M059J (cell line): ENCODE data around the gene ZNF474. TPM values are rescaled to one million over a fixed set of nuclear protein-coding genes. Genes with fewer than 3 reads are reported as not detected.

Source experiments
- DNase-seq: peaks from one replicate; pipeline ENCODE4 v3.0.0-alpha.2; 2012; ENCODE audit warnings: low read depth
- total RNA-seq: library from RNA; depleted of rRNA; stranded (reverse); fragments of >200 nt; shearing (Covaris generic); gene quantifications from 2 replicates; pipeline ENCODE4 v1.2.3, GENCODE V29; 2014

Gene ZNF474
- total RNA-seq, 1 experiment from 2014 or later = not detected

DNA sequence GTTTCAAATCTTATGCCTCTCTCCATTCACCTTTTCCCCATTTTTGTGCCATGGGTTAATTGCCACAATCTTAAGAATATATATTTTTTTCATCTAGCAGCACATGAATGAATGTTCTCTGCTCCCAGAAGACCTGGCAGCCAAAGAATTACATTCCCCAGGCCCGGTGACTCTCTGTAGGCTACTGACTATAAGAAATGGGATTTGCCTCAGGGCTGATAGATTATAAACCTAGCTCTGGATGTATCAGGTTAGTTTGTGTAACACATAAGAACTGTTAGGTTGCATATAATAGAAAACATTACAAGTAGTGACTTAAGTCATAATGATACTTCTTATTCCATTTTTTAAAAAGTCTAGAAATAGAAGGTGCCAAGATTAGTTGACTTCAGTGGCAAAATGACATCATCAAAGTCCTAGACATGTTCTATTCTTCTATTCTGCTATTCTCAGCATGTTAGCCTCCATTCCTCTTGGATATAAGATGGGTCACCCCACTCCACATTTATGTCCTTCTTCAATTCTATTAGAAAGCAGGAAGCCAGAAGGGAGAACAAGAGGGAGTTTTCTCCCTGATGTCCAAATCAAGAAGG, 10.9 kb upstream of the ZNF474 start:
- DNase-seq = no peak

DNA sequence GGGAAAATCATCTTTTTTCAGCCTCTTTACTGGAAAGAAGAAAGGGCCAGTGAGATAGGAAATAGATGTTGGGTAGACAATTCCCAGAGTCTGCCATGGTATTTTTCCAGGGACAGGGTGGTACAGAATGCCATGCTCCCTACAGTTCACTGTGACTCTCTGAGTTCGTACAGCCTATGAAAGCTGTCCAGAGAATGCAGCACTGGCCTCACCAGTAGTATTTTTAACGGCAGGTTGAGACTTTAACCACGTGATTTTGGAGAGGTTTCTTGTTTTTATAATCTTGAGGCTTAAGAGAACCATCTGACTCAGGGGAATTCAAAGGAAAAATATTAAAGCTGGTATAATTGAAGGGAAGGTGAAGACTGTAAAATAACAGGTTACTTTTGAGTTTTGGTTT, 10.1 kb upstream of the ZNF474 start:
- DNase-seq = no peak

GRCh38 chr5:122120493-122120892, 8.9 kb upstream of the ZNF474 start:
- DNase-seq = no peak

- peak; percentile 79 for DNase-seq
Observed at GRCh38 chr5:122120957-122121356, 8.4 kb upstream of the ZNF474 start.

- peak; percentile 53 for DNase-seq
Observed at GRCh38 chr5:122121479-122122465, 7.6 kb upstream of the ZNF474 start.

DNA sequence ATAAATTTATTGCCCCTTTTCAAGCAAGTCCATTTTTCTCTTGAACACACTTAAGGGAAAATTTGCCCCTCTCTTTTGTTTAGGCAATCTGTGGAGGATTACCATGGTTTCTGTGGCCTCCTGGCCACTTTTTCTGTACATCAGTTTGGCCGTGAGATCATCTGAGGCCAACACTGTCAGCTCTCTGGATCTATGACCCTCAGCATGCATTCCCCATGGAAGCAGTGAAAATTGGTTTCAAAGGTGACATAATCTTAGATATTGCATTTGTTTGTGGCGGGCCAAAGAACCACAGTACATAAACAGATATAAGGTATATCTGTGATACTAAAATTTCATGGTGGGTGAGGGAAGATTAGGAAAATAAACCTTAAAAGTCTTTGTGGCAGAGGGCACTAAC, 4.6 kb upstream of the ZNF474 start:
- DNase-seq = no peak

DNA sequence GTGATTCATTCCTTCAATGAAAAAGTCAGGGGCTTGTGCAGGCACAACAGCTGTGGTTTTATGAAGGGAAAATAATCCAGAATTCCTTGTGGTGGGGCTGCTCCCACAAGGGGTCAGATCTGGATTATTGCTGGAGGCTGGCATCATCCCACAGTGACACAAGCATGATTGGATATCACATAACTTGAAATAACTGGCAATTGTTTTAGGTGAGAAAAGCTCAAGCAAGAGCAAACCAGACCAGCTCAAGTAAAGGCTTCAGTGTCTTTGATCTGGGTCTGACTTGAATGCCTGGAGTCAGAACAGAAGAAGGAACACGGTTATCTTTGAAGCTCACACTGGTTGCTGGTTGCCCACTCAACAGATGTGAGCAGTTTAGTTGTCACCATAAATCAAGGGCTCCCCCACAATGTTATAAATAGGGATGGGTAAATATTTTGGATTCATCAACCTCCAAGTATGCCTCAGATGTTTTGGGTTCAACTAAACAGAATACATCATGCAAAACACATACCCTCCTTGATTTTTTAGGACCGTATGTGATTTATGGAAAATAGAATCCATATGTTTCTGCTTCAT, 3.1 kb upstream of the ZNF474 start:
- peak; percentile 84 for DNase-seq

DNA sequence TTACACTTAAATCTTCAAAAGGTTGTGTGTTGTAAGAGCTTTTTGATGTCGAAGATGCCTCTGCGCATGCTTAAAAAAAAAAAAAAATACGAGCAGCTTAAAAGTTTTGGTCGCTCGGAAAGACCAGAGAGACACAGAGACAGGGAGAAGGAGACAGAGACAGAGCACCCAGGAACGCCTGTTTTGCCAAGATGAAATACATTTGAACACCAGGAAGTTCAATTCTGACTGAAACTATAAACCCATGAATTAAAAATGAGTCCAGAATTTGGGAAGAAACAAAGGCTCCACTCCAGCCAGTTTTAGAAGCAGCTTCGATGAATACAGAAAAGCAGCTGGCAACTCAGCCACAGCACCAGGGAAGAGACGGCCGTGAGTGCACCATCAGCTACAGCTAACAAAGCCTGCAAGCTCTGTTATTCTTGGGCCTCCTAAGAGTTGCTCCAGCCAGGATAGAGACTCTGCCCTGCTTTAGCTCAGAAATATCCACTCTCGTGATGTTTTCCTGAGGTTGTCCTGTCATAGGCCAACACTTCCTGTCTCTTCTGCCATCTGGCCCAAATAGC, 2.5 kb upstream of the ZNF474 start:
- no peak for DNase-seq

DNA sequence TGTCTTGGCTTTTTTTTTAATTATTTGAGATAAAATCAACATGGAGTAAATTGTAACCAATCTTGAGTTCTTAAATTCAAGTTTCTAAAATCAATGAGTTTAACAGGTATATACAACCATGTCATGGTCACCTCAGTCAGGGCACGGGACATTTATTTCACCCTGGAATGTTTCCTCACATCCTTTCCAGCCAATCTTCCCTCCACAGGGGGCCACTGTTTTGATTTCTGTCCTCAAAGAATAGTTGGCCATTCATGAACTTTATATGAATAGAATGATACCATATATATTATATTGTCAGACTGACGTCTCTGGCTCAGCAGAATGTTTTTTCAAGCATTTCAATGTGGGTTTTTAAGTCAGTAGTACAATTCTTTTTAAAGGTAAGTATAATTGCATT, 806 bp downstream of the ZNF474 start:
- no peak for DNase-seq

- DNase-seq = no peak
Observed at GRCh38 chr5:122137702-122138101, 8.4 kb downstream of the ZNF474 start.

DNA sequence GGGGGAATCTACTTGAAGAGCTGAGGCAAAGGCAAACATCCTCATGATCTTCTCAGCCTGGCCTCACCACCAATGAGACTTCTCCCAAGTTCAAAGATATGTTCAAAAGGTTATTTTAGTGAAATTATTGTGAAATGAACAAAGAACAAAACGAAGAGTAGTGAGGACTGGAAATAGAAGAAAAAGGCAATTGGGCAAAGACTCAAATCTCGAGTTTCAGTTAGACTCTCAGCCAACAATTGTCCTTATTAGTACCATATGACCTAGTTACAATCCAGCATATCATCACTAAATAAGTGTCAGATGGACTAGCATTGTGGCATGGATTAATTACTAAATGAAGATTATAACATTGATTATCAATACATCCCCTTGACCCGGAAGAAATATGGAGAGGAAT, 9.0 kb downstream of the ZNF474 start:
- no peak for DNase-seq

GRCh38 chr5:122140900-122141299, 11.6 kb downstream of the ZNF474 start:
- DNase-seq = no peak

DNA sequence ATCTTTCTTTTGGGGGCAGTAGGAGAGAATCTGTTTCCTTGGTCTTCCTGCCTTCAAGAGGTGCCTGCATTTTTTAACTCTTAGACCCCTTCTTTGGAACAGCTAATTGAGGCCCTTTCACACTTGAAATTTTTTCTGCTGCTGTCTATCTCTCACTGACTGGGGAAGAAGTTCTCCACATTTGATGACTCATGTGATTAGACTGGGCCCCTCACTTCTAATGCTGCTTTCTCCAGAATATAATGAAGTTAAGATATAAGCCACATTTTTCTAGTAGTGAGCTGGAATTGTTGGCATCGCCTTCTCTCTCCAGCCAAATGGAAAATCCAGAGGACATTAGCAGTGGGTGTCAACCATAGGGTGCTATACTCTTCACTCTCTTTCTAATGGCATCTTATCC, 12.4 kb downstream of the ZNF474 start:
- DNase-seq = peak; percentile 63

DNA sequence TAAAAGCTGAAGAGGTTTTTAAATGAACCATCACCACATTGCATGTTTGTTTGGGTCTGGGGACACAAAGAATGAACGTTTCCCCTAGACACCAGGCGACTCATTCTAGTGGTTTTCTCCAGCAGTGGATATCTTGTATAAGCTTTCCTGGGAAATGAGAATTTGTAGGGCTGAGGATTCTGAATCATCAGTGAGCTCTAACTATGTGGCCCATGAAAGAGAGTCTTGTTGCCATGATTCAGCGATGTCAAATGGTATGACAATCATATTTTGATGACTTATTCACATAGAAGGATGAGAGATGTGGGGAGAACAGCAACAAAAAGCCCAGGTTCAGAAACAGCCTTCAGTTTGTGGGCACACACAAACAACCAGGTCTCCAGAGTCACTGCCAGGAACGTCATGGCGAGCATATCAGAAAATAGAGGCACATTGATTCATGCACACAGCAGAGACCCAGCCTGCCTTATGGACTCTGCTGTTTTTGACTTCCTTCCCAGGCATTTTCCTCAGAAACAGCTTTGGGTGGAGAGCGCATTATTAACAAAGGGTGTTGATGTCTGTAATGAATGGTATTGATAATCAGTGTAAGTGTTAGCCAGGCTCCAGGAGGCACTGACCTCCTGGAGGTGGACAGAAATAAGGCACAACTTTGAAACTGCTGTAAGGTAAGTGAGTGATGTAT, 13.3 kb downstream of the ZNF474 start:
- peak; percentile 98 for DNase-seq

- DNase-seq = no peak
Observed at GRCh38 chr5:122144236-122144635, 14.9 kb downstream of the ZNF474 start.

DNA sequence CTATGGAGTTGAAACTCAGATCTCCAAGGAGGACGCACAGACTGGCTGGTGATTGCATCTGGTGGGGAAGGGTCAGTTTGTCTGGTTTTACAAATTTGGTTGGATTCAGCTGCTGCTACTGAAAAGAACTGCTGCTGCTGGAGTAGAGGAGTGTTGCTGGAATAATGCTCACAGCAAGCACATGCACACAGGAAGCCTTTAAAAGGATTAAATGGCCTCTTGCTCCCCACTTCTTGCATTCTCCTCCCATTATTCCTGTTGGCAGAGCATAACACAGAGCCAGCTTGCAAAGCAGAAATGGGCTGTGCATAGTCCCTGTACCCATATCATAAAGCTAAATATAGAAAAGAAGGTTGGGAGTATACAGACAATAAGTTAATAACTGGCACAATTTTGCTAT, 16.6 kb downstream of the ZNF474 start:
- no peak for DNase-seq

DNA sequence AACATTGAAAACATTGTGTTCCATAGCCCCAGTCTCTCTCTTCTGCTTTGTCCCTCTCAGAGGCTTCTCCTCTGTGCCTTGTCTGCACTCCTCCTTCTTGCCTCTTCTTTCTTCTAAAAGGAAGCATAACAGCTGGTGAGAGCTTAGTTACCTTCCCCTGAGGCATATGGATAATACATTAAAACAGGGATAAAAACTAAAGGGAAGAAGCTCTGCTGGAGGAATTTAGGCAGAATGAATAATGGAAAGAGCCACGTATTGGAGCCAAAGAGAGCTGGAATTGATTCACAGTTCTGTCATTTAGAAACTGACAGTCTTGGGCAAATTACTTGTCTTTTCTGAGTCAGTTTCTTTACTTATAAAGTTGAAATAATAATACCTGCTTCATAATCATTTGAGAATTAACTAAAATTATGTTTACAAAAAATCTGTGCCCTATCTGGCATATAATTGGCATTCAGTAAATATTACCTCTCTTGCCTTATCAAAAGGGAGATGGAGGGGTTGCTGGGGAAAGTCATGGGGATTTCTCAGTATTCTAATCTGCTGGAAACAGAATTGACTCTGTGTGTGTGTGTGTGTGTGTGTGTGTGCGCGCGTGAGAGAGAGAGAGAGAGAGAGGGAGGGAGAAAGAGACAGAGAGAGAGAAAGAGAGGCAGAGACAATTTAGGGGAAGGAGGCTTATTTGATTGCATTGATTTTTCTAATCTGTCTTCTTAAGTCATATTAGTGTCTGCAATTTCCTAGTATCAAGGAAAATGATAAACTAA, 20.2 kb downstream of the ZNF474 start:
- DNase-seq = no peak

DNA sequence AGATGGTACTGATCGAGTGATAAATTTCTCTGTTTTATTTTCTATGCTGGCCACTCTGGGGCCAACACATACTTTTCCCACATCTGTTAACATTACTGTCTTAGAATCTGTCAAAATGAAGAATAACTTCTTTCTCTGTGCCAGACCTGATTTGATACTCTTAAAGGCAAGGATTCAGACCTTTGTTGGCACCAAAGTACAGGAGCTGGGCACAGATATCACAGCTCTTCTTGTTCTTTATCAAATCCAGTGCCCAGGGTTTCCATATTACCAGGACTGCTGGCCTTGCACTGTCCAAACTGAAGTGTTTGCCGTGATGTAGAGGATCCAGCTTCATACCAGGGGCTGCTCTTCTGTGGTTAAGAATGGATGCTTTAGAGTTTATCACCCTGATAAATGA, 20.9 kb downstream of the ZNF474 start:
- peak; percentile 71 for DNase-seq

DNA sequence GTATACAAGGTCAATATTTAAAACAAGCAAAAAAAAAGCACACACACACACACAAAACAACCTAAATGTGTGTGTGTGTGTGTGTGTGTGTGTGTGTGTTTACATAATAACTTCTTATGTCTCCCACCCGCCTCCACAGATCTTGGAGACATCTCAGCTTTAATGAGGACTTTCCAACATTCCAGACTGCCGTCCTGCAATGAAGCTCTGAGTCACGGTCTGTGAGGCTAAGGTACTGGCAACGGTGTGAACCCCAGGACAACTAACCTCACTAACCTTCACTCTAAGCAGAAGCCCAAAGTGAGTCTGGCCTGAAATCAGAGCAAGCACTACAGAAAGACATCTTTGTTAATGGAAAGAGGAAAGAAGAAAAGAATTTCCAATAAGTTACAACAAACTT, 22.3 kb downstream of the ZNF474 start:
- peak; percentile 95 for DNase-seq

GRCh38 chr5:122152266-122152900, 23.0 kb downstream of the ZNF474 start:
- DNase-seq = peak; percentile 29

- peak; percentile 83 for DNase-seq
Observed at GRCh38 chr5:122153230-122153629, 23.9 kb downstream of the ZNF474 start.
